ENCODE measurements around the gene SCAPER. TPM values are rescaled to one million over a fixed set of nuclear protein-coding genes. Genes with fewer than 3 reads are reported as not detected.

SCAPER gene
- total RNA-seq, 1 experiment from 2014 or later: 10.3 TPM

- ChIA-PET CTCF (no interaction called here), POLR2A (no interaction called here)
- TF ChIP-seq JAZF1 (CRISPR knock-in tag; IDR thresholded peaks at IDR 0.05): no peak
- TF ChIP-seq ZSCAN18 (CRISPR knock-in tag; IDR thresholded peaks at IDR 0.05): no peak
- no peak for TF ChIP-seq CDX4 (CRISPR knock-in tag; IDR thresholded peaks at IDR 0.05; ENCODE audit: borderline replicate concordance)
- TF ChIP-seq AR (CRISPR knock-in tag; IDR thresholded peaks at IDR 0.05): no peak
- no peak for TF ChIP-seq ELF4 (CRISPR knock-in tag; IDR thresholded peaks at IDR 0.05; ENCODE audit: low read depth)
- no peak for TF ChIP-seq CTCF (IDR thresholded peaks at IDR 0.05)
- no peak for TF ChIP-seq JUN (CRISPR knock-in tag; IDR thresholded peaks at IDR 0.05)
- TF ChIP-seq ZBTB43 (CRISPR knock-in tag; IDR thresholded peaks at IDR 0.05): no peak
- TF ChIP-seq ZNF219 (CRISPR knock-in tag; IDR thresholded peaks at IDR 0.05; ENCODE audit: borderline replicate concordance): no peak
- no peak for TF ChIP-seq ZNF138 (CRISPR knock-in tag; conservative IDR thresholded peaks at IDR 0.05)
- TF ChIP-seq RELA (CRISPR knock-in tag; IDR thresholded peaks at IDR 0.05; ENCODE audit: borderline replicate concordance): no peak
- TF ChIP-seq ZNF532 (CRISPR knock-in tag; IDR thresholded peaks at IDR 0.05; ENCODE audit: borderline replicate concordance): no peak
- TF ChIP-seq GABPB1 (CRISPR knock-in tag; IDR thresholded peaks at IDR 0.05): no peak
- no peak for TF ChIP-seq NFYB (CRISPR knock-in tag; conservative IDR thresholded peaks at IDR 0.05; ENCODE audit: low read depth)
- no peak for TF ChIP-seq CREM (CRISPR knock-in tag; IDR thresholded peaks at IDR 0.05)
- TF ChIP-seq PRDM15 (CRISPR knock-in tag; IDR thresholded peaks at IDR 0.05): no peak
- no peak for TF ChIP-seq HMGA2 (CRISPR knock-in tag; IDR thresholded peaks at IDR 0.05)
- TF ChIP-seq ATF1 (CRISPR knock-in tag; IDR thresholded peaks at IDR 0.05): no peak
- TF ChIP-seq ZNF121 (CRISPR knock-in tag; IDR thresholded peaks at IDR 0.05): no peak
- H3K9me3 Mint-ChIP-seq: peaks cover 27% of the 10 kb centered on the region
- ATAC-seq: no peak
- no peak overlapping the region for H3K27ac Mint-ChIP-seq
- peaks cover 10% of the 10 kb centered on the region for H3K36me3 Mint-ChIP-seq
- no peak overlapping the region for H3K4me3 Mint-ChIP-seq
- H3K4me1 Mint-ChIP-seq: no peaks in the 10 kb centered on the region
- no peaks in the 10 kb centered on the region for H3K27me3 Mint-ChIP-seq (ENCODE audit: low read depth)
- no peak for DNase-seq (ENCODE audit: low spot score)
These were observed 190.2 kb downstream of the SCAPER start for GRCh38 chr15:76714950-76715349.

Measured in WTC11 (cell line).